Esophagus squamous epithelium (tissue), 4 donors: ENCODE data around the gene NMB.

ENCODE experiments used
- CTCF ChIP-seq, 6 experiments: fragments of 450-650 bp in 4 of 6; fragments of 200-600 bp in 2 of 6; sonication (generic) in 2 of 6; IDR thresholded peaks; one replicate each; pipeline ENCODE4 v1.5.1; 2016 to 2019; ENCODE audit warnings: antibody characterized with exemption in 6 of 6, mild to moderate bottlenecking in 4 of 6, moderate library complexity in 4 of 6
- POLR2A ChIP-seq, 4 donors: fragments of 450-650 bp; IDR thresholded peaks; one replicate each; pipeline ENCODE4 v1.6.1; 2017; ENCODE audit warnings: antibody characterized with exemption in 4 of 4, mild to moderate bottlenecking in 4 of 4, moderate library complexity in 3 of 4

GRCh38 chr15:84685304-84685703, 27.3 kb upstream of the NMB start:
- TF ChIP-seq CTCF (IDR thresholded peaks at IDR 0.05) = no peak
- no peak for TF ChIP-seq POLR2A (IDR thresholded peaks at IDR 0.05)
